Heart left ventricle (tissue), 13 donors: ENCODE data around the gene TDRD9.

ENCODE experiments used
- CTCF ChIP-seq, 12 donors: fragments of 200-600 bp; sonication (generic) in 4 of 12; IDR thresholded peaks; one replicate each; pipeline versions ENCODE4 v1.5.0 to v1.8.0; 2018 to 2022; ENCODE audit warnings: antibody characterized with exemption in 12 of 12, mild to moderate bottlenecking in 5 of 12
- POLR2A ChIP-seq, 2 donors: fragments of 450-650 bp; IDR thresholded peaks; one replicate each; pipeline ENCODE4 v1.6.1; 2017; ENCODE audit warnings: antibody characterized with exemption in 2 of 2, mild to moderate bottlenecking in 2 of 2, moderate library complexity in 2 of 2
- donor health status: ischemic (EF 13 %, LVEDD 7.1; RV severe dilation, severe dysfunction).
- donor health status: DM: no; HTN: yes; CAD: no.
- donor health status: DM: no; HTN: no; CAD: no.
- donor health status: ischemic (EF 25% LVEDD 6.9; RV normal size, moderate dysfunction).
- donor health status: ischemic (EF 25% LVEDD 5.7; RV mildly dilated, moderate dysfunction).
- donor health status: ischemic (EF 35%, LVEDD 5.7; RV mildly dilated, moderate dysfunction).
- donor health status: nonischemic (EF 11% LVEDD 7.7; RV severe dilation, severe dysfunction).
- donor health status: DM: yes; HTN: yes; CAD: no.
- donor health status: PGD.
- donor health status: ischemic (EF 29% LVEDD 5.4; RV normal size, mild dysfunction).
- donor health status: nonischemic (EF 23%, LVEDD 6.1; RV moderate dilation, normal function).

GRCh38 chr14:104049576-104050240 is 121.5 kb downstream of the TDRD9 start:
- TF ChIP-seq CTCF (IDR thresholded peaks at IDR 0.05) (no peak), POLR2A (IDR thresholded peaks at IDR 0.05) (no peak)
